Glutamatergic neuron (in vitro differentiated cells): Measurements from ENCODE around the gene MRPS22. TPM values are rescaled to one million over a fixed set of nuclear protein-coding genes. Genes with fewer than 3 reads are reported as not detected.

Experiments used
- DNase-seq: peaks from one replicate; pipeline ENCODE4 v3.0.0; 2022
- H3K27ac Mint-ChIP-seq: one replicate; pipeline ENCODE4 v1.8.0; 2020; ENCODE audit warnings: mild to moderate bottlenecking, mixed read lengths, inconsistent platforms; ENCODE audit not compliant: unreplicated experiment
- H3K27me3 Mint-ChIP-seq: one replicate; pipeline ENCODE4 v1.8.0; 2020; ENCODE audit warnings: mild to moderate bottlenecking, moderate library complexity, mixed read lengths, inconsistent platforms; ENCODE audit not compliant: unreplicated experiment
- H3K36me3 Mint-ChIP-seq: one replicate; pipeline ENCODE4 v1.8.0; 2020; ENCODE audit warnings: mild to moderate bottlenecking, mixed read lengths, inconsistent platforms; ENCODE audit not compliant: unreplicated experiment
- H3K4me1 Mint-ChIP-seq: one replicate; pipeline ENCODE4 v1.8.0; 2020; ENCODE audit warnings: mild to moderate bottlenecking, low read depth, mixed read lengths, inconsistent platforms; ENCODE audit not compliant: unreplicated experiment
- H3K4me3 Mint-ChIP-seq: one replicate; pipeline ENCODE4 v1.8.0; 2020; ENCODE audit warnings: mild to moderate bottlenecking, mixed read lengths, inconsistent platforms; ENCODE audit not compliant: unreplicated experiment
- H3K9me3 Mint-ChIP-seq: one replicate; pipeline ENCODE4 v1.8.0; 2020; ENCODE audit warnings: mild to moderate bottlenecking, moderate library complexity, mixed read lengths, inconsistent platforms; ENCODE audit not compliant: unreplicated experiment
- CTCF ChIP-seq: fragments of 200-600 bp; sonication (generic); IDR thresholded peaks from one replicate; pipeline ENCODE4 v1.5.0; 2021; ENCODE audit not compliant: partially characterized antibody, unreplicated experiment
- total RNA-seq: library from RNA; stranded (reverse); fragmentation: NEBNext Ultra II Directional; extraction: Animal tissue kit (Norgen Biotek cat#: 25700); gene quantifications from one replicate; pipeline ENCODE4 v1.2.1, GENCODE V29; 2021; ENCODE audit not compliant: unreplicated experiment

MRPS22 gene
- total RNA-seq, 1 donor from 2014 or later: 28.7 TPM

- Mint-ChIP-seq H3K4me1 (no peaks in the 10 kb centered on the region), H3K9me3 (no peaks in the 10 kb centered on the region)
Measured at GRCh38 chr3:139320551-139321309, 23.1 kb upstream of the MRPS22 start.

GRCh38 chr3:139322346-139322745 lies 21.5 kb upstream of the MRPS22 start:
- H3K27ac Mint-ChIP-seq: no peak overlapping the region
- no peaks in the 10 kb centered on the region for H3K36me3 Mint-ChIP-seq
- no peak overlapping the region for H3K4me3 Mint-ChIP-seq
- TF ChIP-seq CTCF: no peak
- no peaks in the 10 kb centered on the region for H3K27me3 Mint-ChIP-seq
- no peaks in the 10 kb centered on the region for H3K4me1 Mint-ChIP-seq
- no peaks in the 10 kb centered on the region for H3K9me3 Mint-ChIP-seq
- no peak for DNase-seq

More at GRCh38 chr3:139320551-139321309, 23.1 kb upstream of the MRPS22 start:
- no peak overlapping the region for H3K4me3 Mint-ChIP-seq
- DNase-seq: no peak
- no peak for TF ChIP-seq CTCF
- H3K27me3 Mint-ChIP-seq: no peaks in the 10 kb centered on the region
- no peaks in the 10 kb centered on the region for H3K36me3 Mint-ChIP-seq
- H3K27ac Mint-ChIP-seq: no peak overlapping the region

- Mint-ChIP-seq H3K27ac (no peak overlapping the region), H3K27me3 (no peaks in the 10 kb centered on the region)
Measured at GRCh38 chr3:139323146-139323545, 20.7 kb upstream of the MRPS22 start.

GRCh38 chr3:139324456-139324855 lies 19.4 kb upstream of the MRPS22 start:
- H3K4me3 Mint-ChIP-seq: no peak overlapping the region
- H3K27ac Mint-ChIP-seq: no peak overlapping the region
- DNase-seq: no peak
- no peaks in the 10 kb centered on the region for H3K36me3 Mint-ChIP-seq
- no peaks in the 10 kb centered on the region for H3K27me3 Mint-ChIP-seq
- no peak for TF ChIP-seq CTCF
- no peaks in the 10 kb centered on the region for H3K4me1 Mint-ChIP-seq
- peaks cover 3% of the 10 kb centered on the region for H3K9me3 Mint-ChIP-seq

More at GRCh38 chr3:139323146-139323545, 20.7 kb upstream of the MRPS22 start:
- no peaks in the 10 kb centered on the region for H3K9me3 Mint-ChIP-seq
- H3K4me1 Mint-ChIP-seq: no peaks in the 10 kb centered on the region
- no peak for DNase-seq
- H3K36me3 Mint-ChIP-seq: no peaks in the 10 kb centered on the region
- H3K4me3 Mint-ChIP-seq: no peak overlapping the region
- no peak for TF ChIP-seq CTCF

GRCh38 chr3:139325551-139325950 lies 18.3 kb upstream of the MRPS22 start:
- no peaks in the 10 kb centered on the region for H3K27me3 Mint-ChIP-seq
- no peaks in the 10 kb centered on the region for H3K36me3 Mint-ChIP-seq
- no peak for DNase-seq
- H3K27ac Mint-ChIP-seq: no peak overlapping the region
- H3K9me3 Mint-ChIP-seq: peaks cover 5% of the 10 kb centered on the region
- no peaks in the 10 kb centered on the region for H3K4me1 Mint-ChIP-seq
- no peak overlapping the region for H3K4me3 Mint-ChIP-seq
- no peak for TF ChIP-seq CTCF
